ENCODE data around the gene KSR2. TPM values are rescaled to one million over a fixed set of nuclear protein-coding genes. Genes with fewer than 3 reads are reported as not detected.

The KSR2 gene
- total RNA-seq, 1 experiment from 2014 or later, result not detected

DNA sequence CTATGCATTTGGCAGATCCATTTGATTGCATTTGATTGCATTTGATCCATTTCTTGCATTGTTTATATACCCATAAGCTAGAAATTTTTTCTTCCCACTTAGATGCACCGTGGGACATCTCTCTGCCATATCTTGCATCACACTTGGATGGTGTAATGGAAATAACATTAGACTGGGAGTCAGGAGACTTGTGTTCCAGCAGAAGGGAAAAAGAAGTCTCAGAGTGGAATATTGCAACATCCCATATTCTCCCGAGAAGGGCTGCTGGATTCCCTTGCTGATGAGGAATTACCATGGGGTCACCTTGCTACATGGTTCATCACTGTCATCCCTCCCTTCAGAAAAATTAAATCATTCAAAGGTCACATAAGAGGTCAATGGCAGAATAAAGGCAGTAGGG is 78.1 kb downstream of the KSR2 start:
- ChIA-PET POLR2A (ENCODE audit: low non-redundant PET) (no interaction called here), CTCF (no interaction called here)
- no peak for DNase-seq (ENCODE audit: low spot score)
- no peak overlapping the region for H3K4me3 ChIP-seq (ENCODE audit: low read depth, low read length, poor library complexity, severe bottlenecking)
- no TSS peak for BruUV-seq (replicated peaks)
- intact Hi-C loops (cut with micrococcal nuclease; ENCODE audit: unreplicated experiment), result no loop called here
- no peaks in the 10 kb centered on the region for H3K4me1 ChIP-seq (ENCODE audit: insufficient read depth, low read length, poor library complexity, severe bottlenecking)
- peaks cover 5% of the 10 kb centered on the region for H3K27me3 ChIP-seq (replicated peaks; ENCODE audit: insufficient read depth, low read depth, low read length, poor library complexity)
- no peak for TF ChIP-seq EZH2 (IDR thresholded peaks at IDR 0.05; ENCODE audit: borderline replicate concordance, low read depth, low read length, poor library complexity, severe bottlenecking)
- TF ChIP-seq, protein P1, sequence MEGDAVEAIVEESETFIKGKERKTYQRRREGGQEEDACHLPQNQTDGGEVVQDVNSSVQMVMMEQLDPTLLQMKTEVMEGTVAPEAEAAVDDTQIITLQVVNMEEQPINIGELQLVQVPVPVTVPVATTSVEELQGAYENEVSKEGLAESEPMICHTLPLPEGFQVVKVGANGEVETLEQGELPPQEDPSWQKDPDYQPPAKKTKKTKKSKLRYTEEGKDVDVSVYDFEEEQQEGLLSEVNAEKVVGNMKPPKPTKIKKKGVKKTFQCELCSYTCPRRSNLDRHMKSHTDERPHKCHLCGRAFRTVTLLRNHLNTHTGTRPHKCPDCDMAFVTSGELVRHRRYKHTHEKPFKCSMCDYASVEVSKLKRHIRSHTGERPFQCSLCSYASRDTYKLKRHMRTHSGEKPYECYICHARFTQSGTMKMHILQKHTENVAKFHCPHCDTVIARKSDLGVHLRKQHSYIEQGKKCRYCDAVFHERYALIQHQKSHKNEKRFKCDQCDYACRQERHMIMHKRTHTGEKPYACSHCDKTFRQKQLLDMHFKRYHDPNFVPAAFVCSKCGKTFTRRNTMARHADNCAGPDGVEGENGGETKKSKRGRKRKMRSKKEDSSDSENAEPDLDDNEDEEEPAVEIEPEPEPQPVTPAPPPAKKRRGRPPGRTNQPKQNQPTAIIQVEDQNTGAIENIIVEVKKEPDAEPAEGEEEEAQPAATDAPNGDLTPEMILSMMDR (conservative IDR thresholded peaks at IDR 0.05; ENCODE audit: low read depth, low read length), result no peak
- H3K27ac ChIP-seq (ENCODE audit: low read depth, low read length, poor library complexity, severe bottlenecking), result no peak overlapping the region
- H3K36me3 ChIP-seq (ENCODE audit: insufficient read depth, low read length, poor library complexity, severe bottlenecking), result no peaks in the 10 kb centered on the region
- H3K9me3 ChIP-seq (ENCODE audit: low read depth, low read length, poor library complexity, severe bottlenecking), result no peaks in the 10 kb centered on the region

DNA sequence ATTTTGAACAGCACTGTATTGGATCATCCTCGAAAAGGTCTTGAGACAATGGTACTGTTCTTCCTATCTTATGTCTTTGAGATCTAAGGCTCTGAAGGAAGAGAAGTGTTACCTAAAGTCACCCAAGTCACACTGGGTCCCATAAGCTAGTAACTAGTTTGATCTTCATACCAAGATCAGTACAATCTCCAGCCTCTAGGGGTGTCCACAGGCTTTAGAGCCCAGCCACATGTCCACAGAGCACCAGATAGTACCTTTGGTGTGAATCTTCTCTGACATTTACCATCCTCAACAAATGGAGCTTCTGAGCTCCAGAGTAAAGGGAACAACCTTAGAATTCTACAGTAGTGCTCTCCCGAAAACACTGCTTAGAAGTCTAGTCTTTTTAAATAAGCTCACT is 78.7 kb downstream of the KSR2 start:
- Histone ChIP-seq H3K36me3 (ENCODE audit: insufficient read depth, low read length, poor library complexity, severe bottlenecking) (no peaks in the 10 kb centered on the region), H3K4me1 (ENCODE audit: insufficient read depth, low read length, poor library complexity, severe bottlenecking) (no peaks in the 10 kb centered on the region), H3K27me3 (replicated peaks; ENCODE audit: insufficient read depth, low read depth, low read length, poor library complexity) (peaks cover 5% of the 10 kb centered on the region), H3K27ac (ENCODE audit: low read depth, low read length, poor library complexity, severe bottlenecking) (no peak overlapping the region), H3K4me3 (ENCODE audit: low read depth, low read length, poor library complexity, severe bottlenecking) (no peak overlapping the region), H3K9me3 (ENCODE audit: low read depth, low read length, poor library complexity, severe bottlenecking) (no peaks in the 10 kb centered on the region)
- intact Hi-C loops (cut with micrococcal nuclease; ENCODE audit: unreplicated experiment), result no loop called here
- ChIA-PET CTCF (interaction anchor here (0.6 kb wide), 1 partner anchor 630 kb away, joined by 4 read pairs; no protein-coding TSS in a partner anchor), POLR2A (ENCODE audit: low non-redundant PET) (no interaction called here)
- no peak for TF ChIP-seq EZH2 (IDR thresholded peaks at IDR 0.05; ENCODE audit: borderline replicate concordance, low read depth, low read length, poor library complexity, severe bottlenecking)
- TF ChIP-seq, protein P1 (conservative IDR thresholded peaks at IDR 0.05; ENCODE audit: low read depth, low read length), result no peak; the same call in 1 of the 2 replicates
- no TSS peak for BruUV-seq (replicated peaks)
- DNase-seq (ENCODE audit: low spot score), result no peak

DNA sequence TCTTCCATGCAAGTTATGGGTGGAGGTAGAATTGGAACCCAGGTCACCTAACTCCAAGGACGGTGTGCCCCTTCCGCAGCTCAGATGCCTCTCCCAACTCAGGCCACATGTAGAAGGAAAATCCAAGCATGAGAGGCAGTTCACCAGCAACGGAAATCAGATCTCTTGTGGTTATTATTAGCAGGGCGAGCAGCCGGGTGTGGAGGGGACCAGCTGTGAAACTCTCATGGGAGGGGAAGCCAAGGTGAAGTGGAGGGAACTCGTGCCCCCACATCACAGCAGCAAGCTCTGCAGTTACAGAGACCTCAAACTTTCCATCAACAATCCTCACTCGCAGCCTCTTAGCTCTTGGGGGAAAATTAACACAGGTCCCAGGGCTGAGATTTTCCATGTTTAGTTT is 79.7 kb downstream of the KSR2 start:
- no peak for DNase-seq (ENCODE audit: low spot score)
- TF ChIP-seq, protein P1 (conservative IDR thresholded peaks at IDR 0.05; ENCODE audit: low read depth, low read length), result no peak
- no peak for TF ChIP-seq EZH2 (IDR thresholded peaks at IDR 0.05; ENCODE audit: borderline replicate concordance, low read depth, low read length, poor library complexity, severe bottlenecking)
- Histone ChIP-seq H3K27me3 (replicated peaks; ENCODE audit: insufficient read depth, low read depth, low read length, poor library complexity) (peaks cover 6% of the 10 kb centered on the region), H3K9me3 (ENCODE audit: low read depth, low read length, poor library complexity, severe bottlenecking) (no peaks in the 10 kb centered on the region), H3K4me1 (ENCODE audit: insufficient read depth, low read length, poor library complexity, severe bottlenecking) (no peaks in the 10 kb centered on the region), H3K4me3 (ENCODE audit: low read depth, low read length, poor library complexity, severe bottlenecking) (no peak overlapping the region), H3K27ac (ENCODE audit: low read depth, low read length, poor library complexity, severe bottlenecking) (no peak overlapping the region), H3K36me3 (ENCODE audit: insufficient read depth, low read length, poor library complexity, severe bottlenecking) (no peaks in the 10 kb centered on the region)
- BruUV-seq (replicated peaks), result no TSS peak
- ChIA-PET CTCF (no interaction called here), POLR2A (ENCODE audit: low non-redundant PET) (no interaction called here)
- intact Hi-C loops (cut with micrococcal nuclease; ENCODE audit: unreplicated experiment), result no loop called here

Measured in A673 (cell line).